Ecto neural progenitor cell (in vitro differentiated cells): ENCODE measurements around the gene SYK.
A peak's percentile ranks its signal among the peaks of the same experiment; 100 is the strongest.
"Not testable (repeated sequence)": the region's sequence is repeated elsewhere in the genome, so short reads cannot be mapped to it uniquely, and the experiment has no call there.

Experiments used
- DNase-seq: peaks from one replicate; pipeline ENCODE4 v3.0.0-alpha.2; 2018; ENCODE audit warnings: low spot score

The SYK gene

DNA sequence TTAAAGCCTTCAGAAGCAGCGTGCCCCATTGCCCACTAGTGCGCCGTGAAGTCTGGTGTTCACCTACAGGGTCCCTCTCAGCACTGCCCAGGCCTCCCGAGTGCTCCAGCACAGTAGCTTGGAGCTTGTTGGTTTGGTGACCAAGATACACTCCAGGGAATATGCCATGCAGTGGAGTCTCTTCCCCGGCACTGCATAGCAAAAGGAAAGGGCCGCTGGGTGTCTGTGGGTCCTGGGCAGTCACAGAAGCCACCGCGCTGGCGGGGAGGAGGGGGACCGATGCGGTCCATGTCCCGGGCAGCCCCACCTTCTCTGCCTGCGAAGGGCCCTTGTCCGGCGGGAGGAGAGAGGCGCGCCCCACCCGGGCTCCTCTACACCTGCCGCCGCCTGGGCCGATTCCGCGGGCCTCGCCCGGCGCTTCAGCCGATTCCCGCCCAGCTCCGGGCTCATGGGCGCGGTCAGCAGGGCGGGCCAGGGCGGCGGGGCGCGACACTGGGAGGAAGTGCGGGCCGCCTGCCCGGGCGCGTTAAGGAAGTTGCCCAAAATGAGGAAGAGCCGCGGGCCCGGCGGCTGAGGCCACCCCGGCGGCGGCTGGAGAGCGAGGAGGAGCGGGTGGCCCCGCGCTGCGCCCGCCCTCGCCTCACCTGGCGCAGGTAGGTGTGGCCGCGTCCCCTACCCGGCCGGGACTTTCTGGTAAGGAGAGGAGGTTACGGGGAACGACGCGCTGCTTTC is at the start of gene SYK:
Gene SYK (plus strand): TSS at position 579 of the 732 bp plus-strand sequence. CDS start 42,080 bp downstream, outside the sequence.
- DNase-seq: peak; percentile 57

DNA sequence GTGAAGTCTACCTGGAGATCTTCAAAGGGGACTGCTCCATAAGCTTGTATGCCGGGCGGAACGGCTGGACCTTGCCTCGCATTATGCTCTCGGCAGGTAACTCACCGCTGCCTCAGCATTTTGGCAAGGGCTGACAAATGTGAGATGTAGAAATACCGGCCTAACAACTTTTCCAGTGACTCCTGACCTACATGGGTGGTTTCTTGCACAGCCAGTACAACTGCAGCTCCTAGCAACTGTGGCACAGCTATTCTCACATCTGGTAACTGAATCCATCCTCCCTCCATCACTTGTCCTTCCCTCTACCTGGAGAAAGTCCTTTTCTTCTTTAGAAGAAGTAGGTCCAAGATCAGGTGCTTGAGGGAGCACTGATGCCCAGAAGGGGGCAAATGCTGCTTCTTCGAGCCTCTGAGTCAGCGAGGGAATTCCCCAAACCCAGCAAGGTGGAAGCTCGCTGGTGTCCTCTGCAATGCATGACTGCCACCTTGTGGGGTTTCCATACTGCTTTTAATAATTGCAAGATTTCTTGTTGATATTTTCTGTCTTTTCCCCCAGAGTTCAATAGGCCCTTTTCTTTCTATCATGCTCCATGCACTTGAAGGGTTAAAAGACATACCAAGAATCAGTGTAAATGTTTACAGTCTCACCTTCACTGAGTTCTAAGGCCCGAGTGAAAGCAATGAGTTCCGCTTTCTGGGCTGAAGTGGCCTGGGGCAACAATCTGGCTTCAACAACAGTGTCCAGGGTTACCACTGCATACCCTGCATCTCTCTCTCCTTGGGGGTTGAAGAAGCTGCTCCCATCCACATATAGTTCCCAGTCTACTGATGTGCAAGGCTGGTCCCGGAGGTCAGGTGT is 45.9 kb upstream of the SYK start:
- not testable (repeated sequence) for DNase-seq

DNA sequence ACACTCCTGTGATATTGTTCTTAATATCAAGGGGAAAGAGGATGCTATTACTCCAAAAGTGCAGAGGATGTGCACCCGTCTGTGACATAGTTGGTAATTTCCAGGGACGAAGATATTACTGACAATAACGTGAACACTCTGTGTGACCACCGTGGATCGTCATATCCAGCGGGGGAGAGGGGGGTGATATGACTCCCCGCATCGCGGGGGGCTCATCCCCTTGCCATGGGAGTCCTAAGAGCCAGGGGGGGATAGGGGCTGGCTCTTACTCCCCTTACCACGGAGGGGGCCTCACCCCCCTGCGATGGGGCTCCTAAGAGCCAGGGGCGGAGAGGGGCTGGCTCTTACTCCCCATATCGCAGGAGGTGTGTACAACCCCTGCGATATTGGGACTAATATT is 41.0 kb upstream of the SYK start:
- DNase-seq: not testable (repeated sequence)

DNA sequence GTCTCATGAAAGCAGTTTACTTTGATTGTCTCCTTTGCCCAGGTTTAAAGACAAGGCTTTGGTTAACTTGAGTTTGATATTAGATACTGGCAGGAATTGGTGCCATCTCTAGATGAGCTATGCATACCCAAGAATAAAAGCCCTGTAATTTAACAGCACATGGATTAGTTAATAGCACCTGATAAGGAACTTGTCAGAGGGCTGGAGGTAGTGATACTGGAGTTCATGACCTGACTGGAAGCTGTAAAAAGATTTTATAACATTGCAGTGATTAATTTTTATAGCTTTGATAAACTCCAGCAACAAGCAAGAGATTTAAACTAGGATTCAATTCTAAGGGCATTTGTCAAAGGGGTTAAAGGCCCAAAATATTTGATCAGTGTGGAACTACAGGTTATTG is 34.9 kb upstream of the SYK start:
- no peak for DNase-seq

DNA sequence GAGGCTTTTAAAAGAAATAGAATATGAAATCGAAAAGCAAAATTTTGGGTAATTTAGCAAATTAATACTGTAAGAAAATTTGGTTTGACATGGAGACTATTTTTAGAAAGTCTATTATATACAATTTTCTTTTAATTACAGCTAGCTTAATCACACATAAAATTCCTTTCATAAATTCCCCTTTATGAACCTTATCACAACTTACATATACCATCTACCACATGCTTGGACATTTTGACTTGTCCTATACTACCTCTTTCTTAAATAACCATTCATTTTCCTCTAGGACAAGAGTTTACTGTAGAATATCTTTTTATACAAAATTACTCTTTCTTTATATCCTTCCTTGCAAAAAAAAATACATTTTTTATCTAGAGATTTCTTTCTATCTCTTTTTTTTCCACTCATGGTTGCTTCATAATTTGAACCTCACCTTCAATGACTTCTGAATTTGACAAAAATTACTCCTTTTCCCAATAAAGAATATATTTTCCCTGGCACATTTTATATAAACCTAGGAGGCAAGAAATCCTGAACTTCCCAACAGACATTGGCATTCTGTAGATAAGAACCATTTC is 34.0 kb upstream of the SYK start:
- no peak for DNase-seq

DNA sequence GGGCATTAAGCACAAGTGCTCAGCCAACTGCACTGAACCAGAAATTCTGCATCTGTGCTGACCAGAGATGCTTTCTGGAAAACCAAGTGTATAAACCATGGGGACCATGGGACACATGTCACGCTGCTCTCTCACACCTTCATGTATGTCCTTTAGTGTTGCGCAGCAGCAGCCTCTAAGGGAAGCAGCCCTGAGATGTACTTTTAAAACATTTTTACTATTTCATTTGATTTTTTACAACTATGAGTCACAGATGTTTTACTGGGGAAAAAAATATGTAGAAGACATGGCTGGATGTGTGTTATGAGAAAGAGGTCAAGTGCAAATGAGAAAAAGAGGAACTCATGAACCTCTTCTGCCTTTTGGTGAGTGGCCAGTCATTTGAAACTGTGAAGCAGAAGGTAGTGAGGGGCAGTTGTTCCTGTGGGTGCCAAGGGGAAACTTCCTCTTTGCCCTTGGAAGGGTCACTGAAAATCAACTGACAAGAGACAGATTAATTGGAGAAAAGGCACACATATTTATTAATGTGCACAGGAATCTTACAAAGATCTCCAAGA is 31.4 kb upstream of the SYK start:
- no peak for DNase-seq

DNA sequence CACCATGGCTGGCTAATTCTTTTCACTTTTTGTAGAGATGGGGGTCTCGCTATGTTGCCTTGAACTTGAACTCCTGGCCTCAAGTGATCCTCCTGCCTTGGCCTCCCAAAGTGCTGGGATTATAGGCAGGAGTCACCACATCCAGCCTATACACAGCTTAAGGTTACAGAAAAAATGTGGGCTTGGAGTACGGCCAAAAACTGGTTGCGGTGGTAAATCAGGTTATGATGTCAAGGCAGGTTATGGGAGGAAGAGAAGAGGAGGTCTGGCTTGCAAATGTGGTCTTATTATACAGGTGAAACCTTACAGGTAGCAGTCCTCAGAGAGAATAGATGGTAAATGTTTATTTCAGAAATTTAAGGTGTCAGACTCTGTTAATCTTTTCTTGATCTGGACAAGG is 30.7 kb upstream of the SYK start:
- DNase-seq: no peak

DNA sequence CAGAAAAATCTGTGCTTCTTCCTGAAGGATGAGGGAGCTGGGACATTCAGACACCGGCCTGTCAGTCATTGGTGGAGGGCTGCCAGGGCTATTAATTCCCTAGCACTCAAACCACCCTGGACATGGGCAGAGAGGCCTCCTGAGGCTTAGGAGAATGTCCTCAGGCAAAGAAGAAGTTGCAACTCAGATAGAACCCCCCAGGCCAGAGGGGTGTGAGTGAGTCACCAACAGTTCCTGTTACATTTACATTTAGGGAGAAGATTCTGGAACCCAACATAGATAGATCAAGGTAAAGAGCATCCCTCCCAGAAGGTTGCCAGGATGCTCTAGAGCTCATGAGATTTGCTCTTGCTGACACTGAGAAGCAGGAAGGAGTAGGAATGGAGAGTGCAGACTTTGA is 29.2 kb upstream of the SYK start:
- DNase-seq: no peak

DNA sequence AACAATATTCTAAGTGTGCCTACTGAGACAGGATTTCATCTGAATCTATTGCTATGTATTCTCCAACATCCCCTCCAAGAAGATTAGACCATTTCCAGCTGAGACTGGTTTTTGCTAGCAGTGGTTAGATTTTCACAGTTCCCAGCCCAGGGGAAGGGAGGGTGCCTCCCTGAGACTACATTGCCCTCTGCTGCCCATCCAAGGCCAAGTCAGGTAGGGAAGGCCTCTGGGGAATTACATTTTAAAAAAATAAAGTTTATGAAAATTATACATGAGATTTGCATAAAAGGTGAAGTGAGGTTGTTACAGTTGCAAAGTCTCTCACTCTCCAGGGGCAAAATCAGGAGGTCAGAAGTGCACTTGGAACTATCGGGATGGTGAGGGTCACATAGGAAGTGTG is 28.0 kb upstream of the SYK start:
- DNase-seq: no peak

DNA sequence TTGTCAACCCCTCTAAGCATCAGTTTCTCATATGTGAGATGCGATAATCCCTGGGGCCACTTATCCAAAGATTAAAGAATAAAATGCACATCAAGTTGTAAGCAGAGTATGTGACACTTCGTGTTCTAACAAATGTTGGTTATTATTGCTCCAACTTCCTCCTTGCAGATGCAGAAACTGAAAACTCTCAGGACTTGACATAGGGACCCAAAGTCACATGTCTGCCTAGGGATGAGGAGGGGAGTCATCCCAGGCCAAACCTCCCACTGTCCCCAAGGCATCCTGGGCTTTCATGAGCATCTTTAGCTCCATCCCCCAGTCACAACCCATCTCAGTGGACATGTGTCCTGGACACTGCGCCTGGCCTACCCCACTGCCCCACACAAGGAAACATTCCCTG is 27.5 kb upstream of the SYK start:
- no peak for DNase-seq

DNA sequence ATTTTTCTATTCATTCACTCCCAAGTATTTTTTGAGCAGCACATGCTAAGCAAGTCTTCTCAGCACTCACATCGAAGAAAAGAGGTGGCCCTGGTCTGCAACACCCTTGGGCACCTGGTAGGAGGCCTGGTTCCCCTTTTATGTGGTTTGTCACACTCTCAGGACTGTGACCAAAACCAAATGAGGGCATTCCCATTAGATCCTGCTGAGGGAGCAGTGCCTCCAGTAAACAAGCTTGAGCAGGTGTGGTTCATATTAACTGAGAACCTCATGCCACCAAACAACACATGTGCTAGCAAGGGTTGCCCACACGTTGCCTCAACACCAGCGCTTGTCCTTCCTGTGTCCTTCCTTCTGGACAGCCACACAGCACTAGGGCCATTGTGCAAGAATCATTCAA is 26.9 kb upstream of the SYK start:
- no peak for DNase-seq

DNA sequence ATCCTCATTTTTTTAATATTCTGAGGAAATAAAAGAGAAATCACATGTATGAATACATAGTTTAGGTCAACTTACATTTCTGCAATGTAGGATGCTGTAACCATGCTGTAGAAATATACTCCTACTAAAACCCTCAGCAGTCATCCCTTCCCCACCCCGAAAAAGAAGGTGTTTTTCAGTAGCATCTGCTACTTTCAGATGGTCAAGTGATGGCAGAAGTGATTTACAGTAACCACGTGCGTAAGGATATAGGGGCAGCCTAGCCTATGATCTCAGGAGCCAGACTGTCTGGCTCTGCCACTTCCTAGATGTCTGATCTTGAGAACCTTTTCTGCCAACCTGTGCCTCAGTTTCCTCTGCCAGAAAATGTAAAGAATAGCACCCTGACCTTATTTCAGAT is 26.0 kb upstream of the SYK start:
- DNase-seq: no peak

DNA sequence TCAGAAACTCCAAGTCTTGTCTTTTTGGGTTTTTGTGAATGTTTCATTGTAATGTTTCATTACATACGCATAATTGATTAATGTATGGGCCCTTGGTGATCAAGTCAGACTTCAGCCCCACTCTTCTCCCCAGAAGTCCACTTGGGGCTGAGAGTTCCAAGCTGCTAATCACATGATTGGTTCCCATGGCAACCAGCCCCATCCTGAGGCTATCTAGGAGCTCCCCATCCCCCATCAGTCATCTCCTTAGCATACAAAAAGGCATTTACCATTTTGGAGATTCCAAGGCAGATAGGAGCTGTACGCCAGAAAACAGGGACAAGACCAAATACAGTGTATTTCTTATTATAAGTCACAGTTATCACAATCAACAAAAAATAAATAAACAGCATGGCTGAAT is 22.9 kb upstream of the SYK start:
- DNase-seq: no peak

DNA sequence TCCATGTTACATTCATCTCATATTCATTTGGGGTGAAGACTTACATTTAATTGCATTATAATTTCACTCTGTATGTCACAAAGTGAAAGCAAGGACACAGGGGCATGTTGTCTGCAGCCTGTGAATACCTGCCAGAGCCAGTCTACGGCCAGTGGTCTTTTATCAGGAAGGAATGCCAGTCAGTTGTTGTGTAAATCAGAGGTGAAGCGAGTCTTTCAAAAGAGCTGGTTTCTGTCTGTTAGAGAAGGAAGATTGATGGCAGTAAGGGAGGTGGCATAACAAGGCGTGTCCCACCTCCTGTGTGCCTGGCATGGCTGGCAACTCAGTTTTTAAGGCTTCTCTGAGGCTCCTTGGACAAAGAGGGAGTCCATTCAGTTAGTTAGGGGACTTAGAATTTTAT is 18.1 kb upstream of the SYK start:
- DNase-seq: no peak

DNA sequence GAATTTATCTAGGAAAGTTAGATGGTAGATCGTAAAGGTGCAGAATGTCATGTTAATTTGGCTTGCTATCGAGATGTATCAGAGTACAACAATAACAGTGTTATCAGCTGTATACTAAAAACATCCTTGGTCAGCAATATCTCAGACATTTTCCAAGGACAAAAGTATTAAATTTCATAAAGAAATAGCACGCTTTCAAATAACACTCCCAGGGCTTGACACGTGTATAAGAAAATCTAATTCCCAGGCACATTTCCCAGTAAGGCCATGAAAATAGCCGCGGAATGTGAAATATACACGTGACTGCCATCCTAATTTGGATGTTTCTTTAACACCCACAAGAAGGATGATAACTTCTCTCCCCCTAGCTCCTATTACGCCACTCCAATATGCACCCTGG is 17.7 kb upstream of the SYK start:
- no peak for DNase-seq

DNA sequence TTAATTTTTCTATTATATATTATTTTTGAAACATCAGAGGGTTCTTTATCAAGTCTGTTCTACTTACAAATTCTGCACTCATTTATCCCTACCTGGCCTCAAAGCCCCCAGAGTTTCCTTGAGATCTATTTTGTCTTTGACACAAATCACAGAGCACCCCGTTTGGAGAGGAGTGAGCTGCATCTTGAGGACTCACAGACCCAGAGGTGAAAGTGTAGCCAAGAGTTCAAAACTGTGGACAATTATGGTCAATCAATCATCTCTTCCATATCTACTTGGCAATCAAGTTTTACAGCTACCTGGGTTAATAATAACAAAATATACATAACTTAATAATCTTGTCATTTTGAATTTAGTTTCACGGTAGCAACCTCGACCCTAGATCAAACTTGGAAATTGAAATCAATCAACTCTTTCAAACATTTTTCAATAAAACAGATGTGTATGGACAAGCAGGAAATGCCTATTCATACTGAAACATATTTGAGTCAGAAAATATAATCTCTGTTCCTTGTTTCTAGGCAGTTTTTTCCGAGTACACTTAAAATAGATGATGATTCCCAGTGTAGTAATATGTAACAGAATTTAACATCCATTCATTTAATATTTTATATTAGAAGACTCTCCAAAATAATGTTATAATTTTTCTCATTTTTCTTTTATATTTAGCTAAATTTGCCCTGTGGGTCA is 13.7 kb upstream of the SYK start:
- DNase-seq: no peak

DNA sequence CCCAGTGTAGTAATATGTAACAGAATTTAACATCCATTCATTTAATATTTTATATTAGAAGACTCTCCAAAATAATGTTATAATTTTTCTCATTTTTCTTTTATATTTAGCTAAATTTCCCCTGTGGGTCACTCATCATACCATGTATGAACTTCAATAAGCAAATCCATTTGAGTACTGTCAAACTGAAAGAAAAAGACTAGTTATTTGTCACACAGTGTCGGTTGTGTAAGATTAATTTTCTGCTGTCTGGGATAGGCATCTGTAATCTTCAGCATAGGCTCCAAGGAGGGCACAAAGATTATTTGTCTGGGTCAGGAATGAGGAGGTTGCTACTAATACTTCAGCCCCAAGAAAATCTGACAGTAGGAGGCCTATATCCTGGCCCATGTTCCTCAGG is 13.1 kb upstream of the SYK start:
- not testable (repeated sequence) for DNase-seq

DNA sequence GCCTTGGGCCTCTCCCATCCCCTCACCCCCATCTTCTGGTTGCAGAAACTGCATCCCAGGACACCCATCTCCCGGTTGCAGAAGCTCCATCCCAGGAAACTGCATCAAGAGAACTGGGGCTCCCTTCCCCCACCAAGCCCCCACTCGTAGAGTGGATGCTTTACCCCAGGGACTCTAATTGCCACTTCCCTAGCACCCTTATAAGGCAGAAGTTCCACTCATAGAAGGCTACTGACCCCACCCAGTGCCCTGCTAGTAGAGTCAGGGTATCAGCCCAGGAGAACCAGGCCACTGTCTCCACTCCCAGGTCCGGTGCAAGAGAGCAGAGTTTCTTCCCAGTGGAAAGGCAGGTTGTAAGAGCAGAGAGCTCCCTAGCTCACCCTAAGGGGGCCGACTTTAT is 12.2 kb upstream of the SYK start:
- no peak for DNase-seq

DNA sequence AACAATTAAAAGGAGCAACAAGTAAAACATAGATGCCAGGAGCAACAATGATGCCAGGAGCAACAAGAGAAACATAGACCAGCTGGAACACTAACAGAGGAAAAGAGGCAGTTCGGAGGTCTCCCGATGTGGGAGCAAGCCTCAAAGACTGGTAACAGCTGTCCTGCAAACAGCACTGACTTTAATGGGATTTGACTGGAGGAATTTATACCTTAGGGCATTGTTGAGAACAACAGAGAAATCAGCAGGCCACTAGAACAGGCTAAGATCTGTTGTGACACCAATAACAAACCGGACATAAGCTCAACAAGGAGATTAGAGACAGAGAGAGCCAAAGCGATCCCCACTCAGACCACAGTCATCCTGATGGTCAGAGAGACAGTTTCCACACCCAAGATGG is 11.8 kb upstream of the SYK start:
- DNase-seq: no peak

DNA sequence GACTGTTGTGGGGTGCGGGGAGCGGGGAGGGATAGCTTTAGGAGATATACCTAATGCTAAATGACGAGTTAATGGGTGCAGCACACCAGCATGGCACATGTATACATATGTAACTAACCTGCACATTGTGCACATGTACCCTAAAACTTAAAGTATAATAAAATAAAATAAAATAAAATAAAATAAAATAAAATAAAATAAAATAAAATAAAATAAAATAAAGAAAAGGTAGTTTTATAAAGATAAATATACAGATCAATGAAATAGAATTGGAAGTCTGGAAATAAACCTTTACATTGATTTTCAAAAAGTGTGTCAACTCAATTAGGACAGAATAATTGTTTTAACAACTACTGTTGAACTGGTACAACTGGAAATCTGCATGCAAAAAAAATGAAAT is 8.6 kb upstream of the SYK start:
- DNase-seq: not testable (repeated sequence)

DNA sequence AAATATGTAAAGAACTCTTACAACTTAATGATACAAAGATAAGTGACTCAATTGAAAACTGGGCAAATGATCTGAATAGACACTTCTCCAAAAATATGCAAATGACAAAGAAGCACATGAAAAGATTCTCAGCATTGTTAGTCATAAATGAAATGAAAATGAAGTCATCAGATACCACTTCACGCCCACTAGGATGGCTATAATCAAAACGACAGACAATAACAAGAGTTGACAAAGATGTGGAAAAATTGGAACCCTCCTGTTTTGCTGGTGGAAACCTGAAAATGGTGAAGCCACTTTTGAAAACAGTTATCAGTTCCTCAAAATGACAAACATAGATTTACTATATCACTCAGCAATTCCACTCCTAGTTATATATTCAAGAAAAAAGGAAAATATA is 7.9 kb upstream of the SYK start:
- no peak for DNase-seq

DNA sequence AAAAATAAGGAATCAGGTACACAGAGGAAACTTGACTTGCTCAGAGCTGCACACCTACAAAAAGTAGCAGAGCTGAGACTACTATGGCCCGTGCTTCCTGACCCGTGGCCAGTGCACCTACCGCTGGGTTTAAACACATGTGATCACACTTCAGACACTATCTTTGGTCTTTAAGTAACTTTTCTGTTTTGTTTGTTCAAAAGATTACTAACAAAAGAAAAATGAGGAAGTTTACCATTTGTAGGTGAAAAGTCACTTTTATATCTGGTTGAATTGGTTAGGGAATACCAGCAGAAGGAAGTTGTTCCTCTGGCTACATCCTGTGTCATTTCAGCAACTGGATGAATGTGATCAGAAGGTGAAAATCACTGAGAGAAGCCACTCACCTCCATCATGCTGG is 6.5 kb upstream of the SYK start:
- DNase-seq: no peak
